K562 (cell line): ENCODE results near the gene SUDS3. TPM values are rescaled to one million over a fixed set of nuclear protein-coding genes. Genes with fewer than 3 reads are reported as not detected.
A peak's percentile ranks its signal among the peaks of the same experiment; 100 is the strongest.

Experiments
- CTBP1 ChIP-seq: fragments of 450-650 bp; IDR thresholded peaks from 2 replicates; pipeline ENCODE4 v1.6.1; 2016; ENCODE audit warnings: borderline replicate concordance
- DMBX1 ChIP-seq: fragments of 250-450 bp; sonication (Bioruptor Pico); IDR thresholded peaks from 2 replicates; pipeline ENCODE4 v1.8.0; 2022; ENCODE audit warnings: inconsistent platforms, mild to moderate bottlenecking, moderate library complexity, borderline replicate concordance
- ELK3 ChIP-seq: fragments of 450-650 bp; formaldehyde crosslinking; IDR thresholded peaks from 2 replicates; pipeline ENCODE4 v1.4.0; 2020; ENCODE audit warnings: mild to moderate bottlenecking
- EP400 ChIP-seq: fragments of 450-650 bp; IDR thresholded peaks from 2 replicates; pipeline ENCODE4 v1.6.1; 2017; ENCODE audit warnings: antibody characterized with exemption, mild to moderate bottlenecking, moderate library complexity
- ETV1 ChIP-seq: fragments of 450-650 bp; conservative IDR thresholded peaks from 2 replicates; pipeline ENCODE4 v1.6.1; 2016; ENCODE audit warnings: missing genetic modification characterization, control low read depth, low read depth, missing compliant biosample characterization
- HMBOX1 ChIP-seq: sonication (generic); IDR thresholded peaks from 2 replicates; pipeline ENCODE4 v1.6.1; 2016
- HNRNPL ChIP-seq: fragments of 200-400 bp; formaldehyde crosslinking; IDR thresholded peaks from 2 replicates; pipeline ENCODE4 v1.6.1; 2017; ENCODE audit warnings: low read depth, mild to moderate bottlenecking, low read length
- MGA ChIP-seq: fragments of 450-650 bp; IDR thresholded peaks from 2 replicates; pipeline ENCODE4 v1.6.1; 2016; ENCODE audit warnings: mild to moderate bottlenecking, moderate library complexity
- POLR3G ChIP-seq: IDR thresholded peaks from 2 replicates; pipeline ENCODE4 v1.6.1; 2011; ENCODE audit not compliant: insufficient read length, insufficient replicate concordance; ENCODE audit errors: extremely low read depth
- RHOXF2B ChIP-seq: fragments of 250-450 bp; sonication (Bioruptor Pico); conservative IDR thresholded peaks from 2 replicates; pipeline ENCODE4 v1.5.1; 2021
- TGIF2 ChIP-seq: sonication (generic); formaldehyde crosslinking; IDR thresholded peaks from 2 replicates; pipeline ENCODE4 v1.8.1; 2022; ENCODE audit warnings: mild to moderate bottlenecking, missing genetic modification reagents, moderate library complexity
- ZNF699 ChIP-seq: fragments of 250-450 bp; sonication (Bioruptor Pico); IDR thresholded peaks from 2 replicates; pipeline ENCODE4 v1.8.0; 2021; ENCODE audit warnings: mild to moderate bottlenecking, moderate library complexity; ENCODE audit not compliant: insufficient replicate concordance
- polyA plus RNA-seq, 8 experiments: library from polyadenylated mRNA; depleted of rRNA in 4 of 8; stranded (reverse) in 5 of 8; unstranded in 3 of 8; fragments of >200 nt; fragmentation: Nextera tagmentation in 2 of 8; fragmentation: Illumina TruSeq in 1 of 8; extraction: Ambion mirVana in 2 of 8; extraction: Trizol in 1 of 8; gene quantifications; 2 replicates each; pipeline versions ENCODE4 v1.2.1 to v1.2.3, GENCODE V29; 2011 to 2014; ENCODE audit warnings: inconsistent platforms in 1 of 8, missing spikeins in 1 of 8
- total RNA-seq, 7 experiments: library from RNA; depleted of rRNA in 6 of 7; stranded (reverse); fragments of >200 nt in 6 of 7; fragmentation: Illumina TruSeq in 2 of 7; extraction: Trizol in 2 of 7; gene quantifications; 2 replicates each; pipeline versions ENCODE4 v1.2.1 to v1.2.3, GENCODE V29; 2011 to 2021; ENCODE audit warnings: low replicate concordance in 1 of 7

The SUDS3 gene
- total and polyA plus RNA-seq, 9 of the 15 experiments (the other 6 are each of a cell fraction or from before 2014, with no cell fraction given): 6.6 to 30.5 (median 23.3) TPM

GRCh38 chr12:118376089-118377020, at the start of gene SUDS3 (continued):
- peak; percentile 25; the same call in 1 of the 2 replicates for TF ChIP-seq DMBX1
- peak; percentile 64; the same call in 1 of the 2 replicates for TF ChIP-seq CTBP1
- no peak for TF ChIP-seq POLR3G
- TF ChIP-seq HMBOX1: peak; percentile 44; the same call in 1 of the 2 replicates
- TF ChIP-seq MGA: no peak
- TF ChIP-seq TGIF2: no peak
- no peak for TF ChIP-seq ZNF699
- TF ChIP-seq EP400: peak; percentile 86
- no peak for TF ChIP-seq ELK3 (CRISPR knock-in tag)
- no peak for TF ChIP-seq HNRNPL
- TF ChIP-seq ETV1: peak; percentile 79
- TF ChIP-seq RHOXF2B: no peak
